Measurements from ENCODE around the gene ARSA.

DNA sequence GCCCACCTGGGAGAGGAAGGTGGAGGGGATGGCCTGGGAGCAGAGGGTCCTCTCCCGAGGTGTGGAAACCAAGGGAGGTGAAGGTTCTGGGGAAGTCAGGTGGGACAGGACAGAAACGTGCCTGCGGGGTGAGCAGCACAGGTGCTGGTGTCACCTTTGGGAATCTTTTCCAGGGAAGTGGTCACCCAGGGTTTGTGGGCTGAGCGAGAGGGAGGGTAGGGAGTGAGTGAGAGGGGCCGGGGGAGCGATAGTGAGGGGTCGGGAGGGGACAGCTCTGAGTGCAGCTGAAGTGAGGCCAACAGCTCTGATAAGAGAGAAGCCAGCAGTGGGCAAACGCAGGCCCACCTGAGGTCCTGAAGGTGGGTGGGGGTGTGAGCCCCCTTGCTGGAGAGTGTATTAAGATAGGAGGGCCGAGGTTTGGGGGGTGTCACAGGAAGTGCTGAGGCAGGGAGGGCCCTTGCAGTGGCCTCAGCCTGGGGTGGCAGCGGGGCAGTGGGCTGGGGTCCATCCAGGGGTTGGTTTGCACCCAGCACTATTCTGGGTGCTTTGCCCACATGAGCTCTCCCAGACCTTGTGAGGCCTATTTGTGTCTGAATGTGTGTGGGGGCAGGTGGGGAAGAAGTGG, 43.1 kb upstream of the ARSA start:
- TF ChIP-seq RXRA (IDR thresholded peaks at IDR 0.05) (no peak), JUND (IDR thresholded peaks at IDR 0.05) (no peak), HNF4A (conservative IDR thresholded peaks at IDR 0.05) (no peak), YY1 (IDR thresholded peaks at IDR 0.05) (no peak), RAD21 (IDR thresholded peaks at IDR 0.05) (no peak), NR2F2 (IDR thresholded peaks at IDR 0.05) (no peak)
- TF ChIP-seq, protein P1, sequence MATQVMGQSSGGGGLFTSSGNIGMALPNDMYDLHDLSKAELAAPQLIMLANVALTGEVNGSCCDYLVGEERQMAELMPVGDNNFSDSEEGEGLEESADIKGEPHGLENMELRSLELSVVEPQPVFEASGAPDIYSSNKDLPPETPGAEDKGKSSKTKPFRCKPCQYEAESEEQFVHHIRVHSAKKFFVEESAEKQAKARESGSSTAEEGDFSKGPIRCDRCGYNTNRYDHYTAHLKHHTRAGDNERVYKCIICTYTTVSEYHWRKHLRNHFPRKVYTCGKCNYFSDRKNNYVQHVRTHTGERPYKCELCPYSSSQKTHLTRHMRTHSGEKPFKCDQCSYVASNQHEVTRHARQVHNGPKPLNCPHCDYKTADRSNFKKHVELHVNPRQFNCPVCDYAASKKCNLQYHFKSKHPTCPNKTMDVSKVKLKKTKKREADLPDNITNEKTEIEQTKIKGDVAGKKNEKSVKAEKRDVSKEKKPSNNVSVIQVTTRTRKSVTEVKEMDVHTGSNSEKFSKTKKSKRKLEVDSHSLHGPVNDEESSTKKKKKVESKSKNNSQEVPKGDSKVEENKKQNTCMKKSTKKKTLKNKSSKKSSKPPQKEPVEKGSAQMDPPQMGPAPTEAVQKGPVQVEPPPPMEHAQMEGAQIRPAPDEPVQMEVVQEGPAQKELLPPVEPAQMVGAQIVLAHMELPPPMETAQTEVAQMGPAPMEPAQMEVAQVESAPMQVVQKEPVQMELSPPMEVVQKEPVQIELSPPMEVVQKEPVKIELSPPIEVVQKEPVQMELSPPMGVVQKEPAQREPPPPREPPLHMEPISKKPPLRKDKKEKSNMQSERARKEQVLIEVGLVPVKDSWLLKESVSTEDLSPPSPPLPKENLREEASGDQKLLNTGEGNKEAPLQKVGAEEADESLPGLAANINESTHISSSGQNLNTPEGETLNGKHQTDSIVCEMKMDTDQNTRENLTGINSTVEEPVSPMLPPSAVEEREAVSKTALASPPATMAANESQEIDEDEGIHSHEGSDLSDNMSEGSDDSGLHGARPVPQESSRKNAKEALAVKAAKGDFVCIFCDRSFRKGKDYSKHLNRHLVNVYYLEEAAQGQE (IDR thresholded peaks at IDR 0.05): no peak
- TF ChIP-seq, protein P2, sequence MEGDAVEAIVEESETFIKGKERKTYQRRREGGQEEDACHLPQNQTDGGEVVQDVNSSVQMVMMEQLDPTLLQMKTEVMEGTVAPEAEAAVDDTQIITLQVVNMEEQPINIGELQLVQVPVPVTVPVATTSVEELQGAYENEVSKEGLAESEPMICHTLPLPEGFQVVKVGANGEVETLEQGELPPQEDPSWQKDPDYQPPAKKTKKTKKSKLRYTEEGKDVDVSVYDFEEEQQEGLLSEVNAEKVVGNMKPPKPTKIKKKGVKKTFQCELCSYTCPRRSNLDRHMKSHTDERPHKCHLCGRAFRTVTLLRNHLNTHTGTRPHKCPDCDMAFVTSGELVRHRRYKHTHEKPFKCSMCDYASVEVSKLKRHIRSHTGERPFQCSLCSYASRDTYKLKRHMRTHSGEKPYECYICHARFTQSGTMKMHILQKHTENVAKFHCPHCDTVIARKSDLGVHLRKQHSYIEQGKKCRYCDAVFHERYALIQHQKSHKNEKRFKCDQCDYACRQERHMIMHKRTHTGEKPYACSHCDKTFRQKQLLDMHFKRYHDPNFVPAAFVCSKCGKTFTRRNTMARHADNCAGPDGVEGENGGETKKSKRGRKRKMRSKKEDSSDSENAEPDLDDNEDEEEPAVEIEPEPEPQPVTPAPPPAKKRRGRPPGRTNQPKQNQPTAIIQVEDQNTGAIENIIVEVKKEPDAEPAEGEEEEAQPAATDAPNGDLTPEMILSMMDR (IDR thresholded peaks at IDR 0.05; ENCODE audit: low read depth, low read length, missing input control): no peak
- TF ChIP-seq, protein P3, sequence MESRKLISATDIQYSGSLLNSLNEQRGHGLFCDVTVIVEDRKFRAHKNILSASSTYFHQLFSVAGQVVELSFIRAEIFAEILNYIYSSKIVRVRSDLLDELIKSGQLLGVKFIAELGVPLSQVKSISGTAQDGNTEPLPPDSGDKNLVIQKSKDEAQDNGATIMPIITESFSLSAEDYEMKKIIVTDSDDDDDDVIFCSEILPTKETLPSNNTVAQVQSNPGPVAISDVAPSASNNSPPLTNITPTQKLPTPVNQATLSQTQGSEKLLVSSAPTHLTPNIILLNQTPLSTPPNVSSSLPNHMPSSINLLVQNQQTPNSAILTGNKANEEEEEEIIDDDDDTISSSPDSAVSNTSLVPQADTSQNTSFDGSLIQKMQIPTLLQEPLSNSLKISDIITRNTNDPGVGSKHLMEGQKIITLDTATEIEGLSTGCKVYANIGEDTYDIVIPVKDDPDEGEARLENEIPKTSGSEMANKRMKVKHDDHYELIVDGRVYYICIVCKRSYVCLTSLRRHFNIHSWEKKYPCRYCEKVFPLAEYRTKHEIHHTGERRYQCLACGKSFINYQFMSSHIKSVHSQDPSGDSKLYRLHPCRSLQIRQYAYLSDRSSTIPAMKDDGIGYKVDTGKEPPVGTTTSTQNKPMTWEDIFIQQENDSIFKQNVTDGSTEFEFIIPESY (IDR thresholded peaks at IDR 0.05): no peak
